GM20431 (cell line): ENCODE results near the gene ULK1.
"Not testable (repeated sequence)": the region's sequence is repeated elsewhere in the genome, so short reads cannot be mapped to it uniquely, and the experiment has no call there.

Experiments
- in situ Hi-C: fragments of 300-500 bp; cut with MseI, MboI; formaldehyde crosslinking; loops from one replicate; pipeline ENCODE4 v1.15.0; 2020; ENCODE audit warnings: low sequenced_read_pairs; ENCODE audit not compliant: unreplicated experiment

Gene ULK1

GRCh38 chr12:131938082-131938481, 43.7 kb downstream of the ULK1 start:
- in situ Hi-C loops = loop anchor here (10.0 kb wide), 1 partner anchor 103 kb away; no protein-coding TSS in a partner anchor

GRCh38 chr12:131939007-131939406, 44.6 kb downstream of the ULK1 start:
- in situ Hi-C loops = loop anchor here (10.0 kb wide), 1 partner anchor 104 kb away; no protein-coding TSS in a partner anchor

DNA sequence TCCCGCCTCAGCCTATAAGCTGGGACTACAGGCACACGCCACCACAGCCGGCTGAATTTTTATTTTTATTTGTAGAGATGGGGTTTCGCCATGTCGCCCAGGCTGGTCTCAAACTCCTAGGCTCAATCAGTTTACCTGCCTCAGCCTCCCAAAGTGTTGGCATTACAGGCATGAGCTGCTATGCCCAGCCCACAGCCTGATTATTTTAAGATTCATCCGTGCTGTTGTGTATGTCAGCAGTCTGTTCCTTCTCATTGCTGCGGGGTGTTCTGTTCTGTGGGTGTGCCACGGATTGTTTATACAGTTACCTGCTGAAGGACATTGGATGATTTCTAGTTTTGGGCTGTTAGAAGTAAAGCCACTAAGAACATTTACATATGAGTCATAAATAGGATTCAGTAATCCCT, 45.7 kb downstream of the ULK1 start:
- in situ Hi-C loops = no loop called here

- in situ Hi-C loops = no loop called here
Observed at GRCh38 chr12:131941116-131941986, 46.9 kb downstream of the ULK1 start.

DNA sequence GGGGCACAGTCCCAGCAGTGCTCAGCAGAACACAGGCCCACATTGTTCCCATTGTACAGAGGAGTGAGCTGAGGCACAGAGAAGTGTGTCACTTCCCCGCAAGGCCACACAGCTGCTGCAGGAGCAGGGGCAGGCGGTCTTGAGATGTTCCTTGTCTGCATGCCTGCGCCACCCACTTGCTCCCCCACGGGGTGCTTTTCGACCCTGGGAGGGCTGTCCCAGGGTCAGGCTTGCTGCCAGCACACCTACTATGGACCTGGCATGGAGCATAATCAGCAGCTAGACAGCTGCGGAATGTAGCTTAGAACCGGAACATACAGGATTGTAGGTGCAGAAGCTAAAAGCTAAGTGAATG, 47.5 kb downstream of the ULK1 start:
- in situ Hi-C loops = no loop called here

- in situ Hi-C loops = no loop called here
Observed at GRCh38 chr12:131942671-131943070, 48.2 kb downstream of the ULK1 start.

- in situ Hi-C loops = no loop called here
Observed at GRCh38 chr12:131943389-131943788, 49.0 kb downstream of the ULK1 start.

GRCh38 chr12:131943876-131944275, 49.5 kb downstream of the ULK1 start:
- in situ Hi-C loops = no loop called here

DNA sequence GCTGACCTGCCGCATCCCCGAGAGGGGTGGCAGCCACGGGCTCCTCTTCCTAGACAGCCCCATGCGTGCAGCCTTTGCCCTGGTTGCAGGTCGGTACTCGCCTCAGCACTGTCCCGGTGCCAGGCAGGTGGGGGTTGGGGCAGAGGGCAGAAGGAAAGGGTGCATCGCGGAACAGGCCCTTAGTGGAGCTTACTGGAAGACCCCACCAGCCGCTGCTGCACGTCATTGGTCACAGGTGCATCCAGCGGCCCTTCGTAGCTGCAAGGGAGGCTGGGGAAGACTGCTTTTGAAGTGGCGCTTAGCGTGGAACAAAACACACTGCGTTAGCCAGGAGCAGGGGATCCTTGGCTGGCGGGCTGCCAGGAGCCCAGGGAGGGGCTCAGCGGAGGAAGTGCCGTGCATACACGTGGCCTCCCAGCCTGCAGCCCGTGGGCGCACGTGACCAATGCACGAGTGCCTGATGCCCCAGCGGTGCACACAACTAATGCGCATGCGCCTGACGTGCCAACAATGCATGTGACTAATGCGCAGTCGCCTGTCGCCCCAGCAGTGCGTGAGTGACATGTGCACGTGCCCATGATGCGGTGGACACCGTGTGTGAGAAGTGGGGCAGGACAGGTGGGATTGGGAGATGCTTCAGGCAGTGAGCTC, 50.3 kb downstream of the ULK1 start:
- in situ Hi-C loops = no loop called here

GRCh38 chr12:131946757-131947156, 52.3 kb downstream of the ULK1 start:
- in situ Hi-C loops = no loop called here

GRCh38 chr12:131947482-131948027, 53.1 kb downstream of the ULK1 start:
- in situ Hi-C loops = no loop called here

GRCh38 chr12:131948166-131948712, 53.8 kb downstream of the ULK1 start:
- in situ Hi-C loops = no loop called here

- in situ Hi-C loops = not testable (repeated sequence)
Observed at GRCh38 chr12:131948713-131949430, 54.5 kb downstream of the ULK1 start.

DNA sequence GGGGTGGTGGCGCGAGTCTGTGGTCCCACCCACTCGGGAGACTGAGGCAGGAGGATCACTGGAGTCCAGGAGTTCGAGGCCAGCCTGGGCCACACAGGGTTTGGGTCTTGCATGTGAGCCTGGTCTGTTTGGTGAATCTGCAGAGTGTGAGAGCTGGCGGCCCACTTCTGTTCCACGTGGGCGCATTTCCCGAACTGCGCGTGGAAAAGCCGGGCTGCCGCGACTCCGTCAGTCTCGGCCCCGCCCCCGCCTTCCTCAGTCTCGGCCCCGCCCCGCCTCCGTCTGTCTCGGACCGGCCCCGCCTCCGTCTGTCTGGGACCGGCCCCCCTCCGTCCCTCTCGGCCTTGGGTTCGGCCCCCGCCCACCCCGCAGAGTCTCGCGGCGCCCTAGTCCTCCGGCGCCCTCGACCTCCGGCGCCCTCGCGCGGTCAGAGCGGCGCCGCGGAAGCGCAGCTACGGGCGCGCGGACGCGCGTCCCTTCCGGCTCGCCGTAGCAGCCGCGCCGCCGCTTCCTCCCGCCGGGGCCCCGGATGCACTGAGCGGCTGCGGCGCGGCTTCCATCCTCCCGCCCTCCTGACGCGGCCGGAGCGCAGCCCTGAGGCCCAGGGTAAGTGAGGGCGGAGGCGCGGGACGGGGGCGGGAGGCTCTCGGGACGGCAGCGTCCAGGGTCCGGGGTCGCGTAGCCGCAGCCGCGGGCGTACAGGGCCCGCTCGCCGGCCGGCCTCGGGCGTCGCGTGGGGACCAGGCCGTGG, 55.2 kb downstream of the ULK1 start, which contains the start of gene EP400:
EP400 (plus strand) TSS at position 512 of the 751 bp plus-strand sequence. CDS start 10,678 bp downstream, outside the sequence.
- in situ Hi-C loops = no loop called here

DNA sequence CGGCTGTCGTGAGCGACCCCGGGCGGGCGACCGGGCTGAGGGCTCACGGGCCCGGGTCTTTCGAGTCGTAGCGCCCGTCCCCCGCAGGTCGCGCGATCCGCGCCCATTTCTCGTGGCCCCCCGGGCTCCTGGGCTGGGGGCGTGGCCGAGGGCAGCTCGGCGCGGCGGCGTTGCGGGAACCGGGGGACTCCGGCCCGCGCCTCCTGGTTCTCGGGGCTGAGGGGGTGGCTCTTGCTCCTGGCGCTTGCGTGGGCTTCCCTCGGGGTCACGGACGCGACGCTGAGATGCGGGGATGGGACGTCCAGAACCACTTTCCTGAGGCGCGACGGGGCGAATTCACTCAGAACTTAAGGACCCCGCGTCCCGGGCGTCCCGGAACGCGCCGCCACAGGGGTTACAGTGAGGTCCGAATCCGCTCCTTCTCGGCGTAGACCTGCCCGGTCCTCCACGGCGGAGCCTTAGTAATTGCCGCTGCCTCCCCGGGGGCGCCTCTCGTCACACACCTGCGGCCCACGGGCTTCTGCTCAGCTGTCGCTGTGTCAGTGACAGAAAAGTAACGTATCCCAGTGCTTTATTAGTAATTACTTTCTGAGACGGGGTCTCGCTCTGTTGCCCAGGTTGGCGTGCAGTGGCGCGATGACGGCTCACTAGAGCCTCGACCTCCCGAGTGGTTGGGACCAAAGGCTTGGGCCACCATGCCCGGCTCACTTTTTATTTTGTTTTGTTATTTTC, 55.9 kb downstream of the ULK1 start:
- in situ Hi-C loops = no loop called here

DNA sequence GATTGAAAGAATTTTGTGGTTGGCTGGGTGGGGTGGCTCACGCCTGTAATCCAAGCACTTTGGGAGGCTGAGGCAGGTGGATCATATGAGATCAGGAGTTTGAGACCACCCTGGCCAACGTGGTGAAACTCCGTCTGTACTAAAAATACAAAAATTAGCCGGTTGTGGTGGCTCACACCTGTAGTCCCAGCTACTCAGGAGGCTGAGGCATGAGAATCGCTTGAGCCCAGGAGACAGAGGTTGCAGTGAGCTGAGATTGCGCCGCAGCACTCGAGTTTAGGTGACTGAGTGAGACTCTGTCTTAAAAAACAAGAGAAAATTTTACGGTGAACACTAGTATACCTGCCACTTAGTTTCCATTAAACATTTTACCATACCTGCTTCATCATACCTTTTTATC, 59.4 kb downstream of the ULK1 start:
- in situ Hi-C loops = not testable (repeated sequence)

DNA sequence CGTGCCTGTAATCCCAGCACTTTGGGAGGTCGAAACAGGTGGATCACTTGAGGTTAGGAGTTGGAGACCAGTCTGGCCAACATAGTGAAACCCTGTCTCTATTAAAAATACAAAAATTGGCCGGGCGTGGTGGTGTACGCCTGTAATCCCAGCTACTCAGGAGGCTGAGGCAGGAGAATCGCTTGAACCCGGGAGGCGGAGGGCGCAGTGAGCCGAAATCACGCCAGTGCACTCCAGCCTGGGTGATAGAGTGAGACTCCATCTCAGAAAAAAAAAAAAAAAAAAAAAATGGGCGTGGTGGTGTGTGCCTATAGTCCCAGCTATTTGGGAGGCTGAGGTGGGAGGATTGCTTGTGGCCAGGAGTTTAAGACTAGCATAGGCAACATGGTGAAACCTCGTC, 60.0 kb downstream of the ULK1 start:
- in situ Hi-C loops = not testable (repeated sequence)

GRCh38 chr12:131959116-131959515, 64.7 kb downstream of the ULK1 start:
- in situ Hi-C loops = no loop called here
